Measurements from ENCODE around the gene DNAH5.

Gene DNAH5

GRCh38 chr5:13700626-13701025 lies 243.9 kb downstream of the DNAH5 start:
- DNase-seq (ENCODE audit: low spot score) = no peak

- DNase-seq (ENCODE audit: low spot score) = no peak
Measured at GRCh38 chr5:13698885-13699284, 245.6 kb downstream of the DNAH5 start.

DNA sequence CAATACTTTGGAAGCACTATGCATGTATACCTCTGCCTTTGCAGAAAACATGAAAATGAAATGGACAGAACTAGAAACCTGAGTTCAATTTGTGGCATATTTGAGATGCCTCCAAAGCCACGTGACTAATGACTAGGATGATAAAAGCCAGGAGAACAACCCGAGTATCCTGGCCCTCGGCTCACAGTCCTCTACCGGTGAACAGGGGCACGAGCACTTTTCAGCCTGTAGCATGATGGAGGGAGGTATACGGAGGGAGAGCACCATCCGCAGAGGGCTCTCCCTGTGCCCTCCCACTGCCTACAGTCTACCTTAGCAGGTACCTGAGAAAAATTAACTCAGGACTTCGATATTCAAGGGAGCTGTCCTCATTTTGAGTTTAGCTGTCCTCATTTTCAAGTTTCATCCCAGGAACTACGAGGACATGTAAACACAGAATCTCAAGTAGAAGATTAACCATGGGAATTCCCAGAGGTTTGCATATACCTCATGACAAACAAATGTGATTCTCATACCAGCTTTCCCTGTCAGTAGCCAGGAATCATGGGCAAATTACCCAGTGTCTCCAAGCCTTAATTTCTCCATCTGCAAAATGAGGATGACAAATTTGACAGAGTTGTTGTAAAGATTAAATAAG lies 249.3 kb downstream of the DNAH5 start:
- no peak for DNase-seq (ENCODE audit: low spot score)

- no peak for DNase-seq (ENCODE audit: low spot score)
Measured at GRCh38 chr5:13692172-13692571, 252.3 kb downstream of the DNAH5 start.

DNA sequence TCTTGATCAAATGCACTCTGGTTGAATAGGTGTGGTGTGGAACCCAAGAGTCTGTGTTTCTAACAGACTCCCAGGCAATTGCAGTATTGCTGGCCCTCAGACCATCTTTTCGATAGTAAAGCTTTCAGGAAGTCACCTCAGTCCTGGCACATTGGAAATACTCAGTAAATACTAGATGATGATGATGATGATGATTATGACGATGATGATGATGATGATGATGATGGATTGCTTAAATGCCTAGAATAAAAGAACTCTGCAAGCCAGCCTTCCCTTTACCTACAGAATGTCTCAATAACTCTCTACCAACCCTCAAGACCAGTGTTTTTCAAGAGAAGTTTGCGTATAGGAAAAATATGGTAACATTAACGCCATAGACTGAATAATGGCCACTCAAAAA lies 268.0 kb downstream of the DNAH5 start:
- no peak for DNase-seq (ENCODE audit: low spot score)

- DNase-seq (ENCODE audit: low spot score) = no peak
Measured at GRCh38 chr5:13674391-13674790, 270.1 kb downstream of the DNAH5 start.

DNA sequence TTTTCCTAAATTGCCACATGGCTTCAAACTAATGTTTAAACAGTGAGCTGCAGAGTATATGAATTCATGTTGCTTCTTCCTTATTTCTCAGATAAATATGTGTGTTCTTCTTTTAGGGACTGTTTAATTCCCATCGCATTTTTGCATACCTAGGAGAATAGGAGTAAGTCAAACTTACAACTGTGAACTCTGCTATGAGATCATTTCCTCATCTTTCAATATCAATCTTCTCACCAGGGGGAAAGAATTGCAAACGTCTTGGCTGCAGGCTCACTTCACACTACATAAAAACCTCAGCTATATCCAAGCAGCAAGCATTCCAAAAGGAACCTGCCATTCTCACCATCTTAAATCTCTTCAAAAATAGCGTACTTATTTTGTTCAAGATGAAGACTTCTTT lies 271.0 kb downstream of the DNAH5 start:
- DNase-seq (ENCODE audit: low spot score) = no peak

DNA sequence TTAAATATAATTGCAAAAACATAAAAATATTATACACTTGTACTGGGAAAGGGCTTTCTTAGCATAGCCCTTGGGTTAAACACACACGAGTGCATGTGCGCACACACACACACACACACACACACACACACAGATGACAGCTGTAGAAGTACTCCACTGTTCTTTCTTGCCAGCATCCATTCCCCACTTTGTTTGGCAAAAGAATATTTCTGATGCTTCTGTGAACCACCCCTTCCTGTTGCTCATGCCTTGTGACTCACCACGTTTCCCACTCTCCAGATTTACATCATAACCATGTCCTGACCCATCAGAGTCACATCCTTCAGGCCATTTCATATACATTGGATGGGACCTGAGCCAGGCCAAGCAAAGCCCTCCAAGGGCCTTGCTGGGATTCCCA lies 280.1 kb downstream of the DNAH5 start:
- DNase-seq (ENCODE audit: low spot score) = no peak

DNA sequence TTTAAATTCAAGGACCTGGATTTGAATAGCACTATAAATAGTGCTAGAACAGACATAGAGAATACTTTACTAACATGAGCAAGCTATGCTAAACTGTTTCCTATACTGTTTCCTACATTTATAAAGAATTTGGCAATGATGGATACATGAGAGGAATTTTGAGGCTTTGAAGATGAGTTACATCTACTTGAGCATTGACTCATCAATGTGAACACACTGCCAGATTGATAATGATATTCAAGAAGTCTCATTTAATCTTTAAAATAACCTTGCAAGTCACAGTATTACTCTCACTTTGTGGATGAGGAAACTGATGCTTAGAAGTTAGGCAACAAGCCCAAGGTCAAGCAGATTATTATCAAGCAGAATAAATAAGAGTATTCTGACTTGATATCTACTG lies 281.9 kb downstream of the DNAH5 start:
- DNase-seq (ENCODE audit: low spot score) = no peak

DNA sequence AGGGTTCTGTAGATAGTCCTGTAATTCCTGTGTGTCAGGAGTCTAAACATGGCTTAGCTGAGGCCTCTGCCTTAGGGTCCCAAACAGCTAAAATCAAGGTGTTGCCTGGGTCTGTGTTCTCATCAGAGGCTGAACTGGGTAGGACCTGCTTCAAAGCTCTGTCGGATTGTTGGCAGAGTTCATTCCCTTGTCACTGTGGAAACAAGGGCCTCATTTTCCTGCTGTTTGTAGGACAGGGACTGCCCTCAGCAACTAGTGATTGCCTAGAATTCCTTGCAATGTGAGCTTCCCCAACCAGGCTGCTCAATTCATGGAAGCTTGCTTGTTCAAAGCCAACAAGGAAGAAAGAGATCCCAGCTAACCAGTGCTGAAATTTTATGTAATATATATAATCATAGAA lies 283.2 kb downstream of the DNAH5 start:
- no peak for DNase-seq (ENCODE audit: low spot score)

- peak; percentile 18 for DNase-seq (ENCODE audit: low spot score)
Measured at GRCh38 chr5:13660072-13660471, 284.4 kb downstream of the DNAH5 start.

DNA sequence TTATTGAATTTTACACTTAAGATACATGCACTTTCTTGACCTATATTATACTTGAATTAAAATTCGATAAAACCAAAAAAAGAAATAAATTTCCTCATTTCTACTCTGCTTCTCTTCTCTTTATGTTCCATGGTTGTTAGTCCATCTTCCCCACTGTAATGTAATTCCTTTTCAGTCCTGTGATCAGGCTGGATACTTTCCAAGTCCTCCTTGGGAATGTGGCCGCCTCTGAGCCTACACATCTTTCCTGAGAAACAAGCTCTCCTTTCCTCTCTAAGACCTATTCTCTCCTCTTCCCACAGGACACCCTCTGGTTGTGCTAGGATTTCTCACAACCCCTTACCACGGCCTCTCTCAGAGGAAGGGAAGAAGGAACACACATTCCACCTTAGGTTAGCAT lies 285.1 kb downstream of the DNAH5 start:
- no peak for DNase-seq (ENCODE audit: low spot score)

GRCh38 chr5:13658761-13659160 lies 285.7 kb downstream of the DNAH5 start:
- DNase-seq (ENCODE audit: low spot score) = no peak

DNA sequence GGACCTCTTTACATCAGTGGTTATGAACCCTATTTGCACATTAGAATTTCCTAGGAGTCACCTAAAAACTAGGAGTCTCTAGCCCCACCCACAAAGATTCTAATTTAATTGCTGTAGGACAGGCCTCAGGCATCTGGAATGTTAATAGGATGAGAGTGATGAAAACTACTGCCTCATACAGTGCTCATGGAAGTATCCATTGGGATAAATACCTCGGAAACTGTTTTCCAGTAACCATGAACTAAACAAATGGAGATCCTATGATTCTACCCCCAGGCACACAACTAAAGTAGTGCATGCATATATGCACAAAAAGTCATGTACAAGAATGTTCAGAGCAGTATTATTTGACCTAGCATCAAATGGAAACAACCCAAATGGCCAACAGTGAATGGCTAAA lies 286.3 kb downstream of the DNAH5 start:
- DNase-seq (ENCODE audit: low spot score) = no peak

DNA sequence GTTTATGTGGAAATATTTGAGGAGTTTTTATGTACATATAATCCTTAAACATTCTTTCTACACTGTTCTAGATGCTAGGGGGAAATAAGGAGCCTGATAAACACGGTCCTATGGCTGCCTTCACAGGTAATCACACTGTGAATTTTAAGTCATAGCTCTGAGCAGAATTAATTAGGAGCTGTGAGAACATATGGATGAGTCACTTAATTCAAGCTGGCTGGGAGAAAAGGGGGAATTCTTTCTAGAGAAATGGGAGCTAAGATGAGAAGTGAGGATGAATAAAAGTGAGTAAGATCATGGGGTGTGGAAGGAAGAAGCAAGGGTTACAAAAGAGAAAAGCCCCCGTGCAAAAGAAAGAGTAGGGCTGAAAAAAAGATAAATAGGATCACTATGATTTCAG lies 290.8 kb downstream of the DNAH5 start:
- DNase-seq (ENCODE audit: low spot score) = no peak

GRCh38 chr5:13649656-13650055 lies 294.8 kb downstream of the DNAH5 start:
- no peak for DNase-seq (ENCODE audit: low spot score)

GRCh38 chr5:13648822-13649221 lies 295.7 kb downstream of the DNAH5 start:
- no peak for DNase-seq (ENCODE audit: low spot score)

DNA sequence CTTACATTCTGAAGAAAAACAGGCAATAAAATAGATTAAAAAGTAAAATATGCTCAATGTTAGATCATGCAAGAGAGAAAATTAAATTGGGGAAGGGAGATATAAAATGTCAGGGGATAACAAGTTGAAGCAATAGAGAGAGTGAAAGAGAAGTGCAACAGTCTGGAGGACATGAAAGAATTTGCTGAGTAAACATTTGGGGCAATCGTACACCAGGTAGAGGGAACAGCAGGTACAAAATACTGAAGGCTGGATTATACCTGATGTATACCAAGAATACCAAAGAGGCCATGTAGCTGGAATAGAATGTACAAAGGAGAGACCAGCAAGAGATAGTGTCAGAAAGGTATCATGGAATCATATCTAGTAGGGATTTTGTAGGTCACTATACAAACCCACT lies 300.8 kb downstream of the DNAH5 start:
- no peak for DNase-seq (ENCODE audit: low spot score)

DNA sequence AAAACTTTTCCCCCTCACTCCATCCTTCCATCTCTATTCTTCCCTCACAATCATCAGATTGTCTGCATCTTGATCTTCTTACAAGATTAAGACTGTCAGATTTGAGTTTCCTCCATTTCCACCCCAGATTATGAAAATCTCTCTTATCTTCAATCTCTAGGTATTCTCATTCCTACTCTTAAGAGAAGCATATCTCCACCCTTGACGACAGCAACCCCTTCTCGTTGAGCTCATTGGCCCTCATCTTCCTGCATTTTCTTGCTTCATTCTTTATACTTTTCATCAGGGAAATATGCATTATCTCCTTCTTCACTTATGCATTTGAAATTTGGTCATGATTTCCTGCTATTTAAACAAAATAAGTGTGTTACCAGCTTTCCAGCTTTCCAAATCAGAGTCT lies 301.3 kb downstream of the DNAH5 start:
- DNase-seq (ENCODE audit: low spot score) = no peak
